Spleen (tissue), 11 donors: ENCODE measurements around the gene ZDHHC14. TPM values are rescaled to one million over a fixed set of nuclear protein-coding genes. Genes with fewer than 3 reads are reported as not detected.

ENCODE experiments used
- DNase-seq: peaks from one replicate; pipeline ENCODE4 v3.0.0-alpha.2; 2020
- H3K27ac ChIP-seq, 8 donors: fragments of 200-600 bp; sonication (generic) in 7 of 8; 1 replicate in 4 of 8; 2 replicates in 4 of 8; pipeline versions ENCODE4 v1.5.0 to v1.8.0; 2016 to 2021; ENCODE audit warnings: inconsistent platforms in 4 of 8, mild to moderate bottlenecking in 4 of 8, moderate library complexity in 1 of 8
- H3K27me3 ChIP-seq, 7 donors: fragments of 200-600 bp; sonication (generic) in 6 of 7; replicated peaks in 1 of 7; 1 replicate in 4 of 7; 2 replicates in 3 of 7; pipeline versions ENCODE4 v1.5.0 to v1.8.0; 2016 to 2021; ENCODE audit warnings: inconsistent platforms in 3 of 7, mild to moderate bottlenecking in 1 of 7
- H3K36me3 ChIP-seq, 6 donors: fragments of 200-600 bp; sonication (generic) in 5 of 6; 1 replicate in 4 of 6; 2 replicates in 2 of 6; pipeline versions ENCODE4 v1.5.0 to v1.8.0; 2016 to 2021; ENCODE audit warnings: inconsistent platforms in 2 of 6
- H3K4me1 ChIP-seq, 6 donors: fragments of 200-600 bp; sonication (generic) in 5 of 6; 1 replicate in 3 of 6; 2 replicates in 3 of 6; pipeline versions ENCODE4 v1.5.0 to v1.8.0; 2016 to 2021; ENCODE audit warnings: inconsistent platforms in 3 of 6
- H3K4me3 ChIP-seq, 8 donors: fragments of 200-600 bp; sonication (generic) in 7 of 8; 1 replicate in 4 of 8; 2 replicates in 4 of 8; pipeline versions ENCODE4 v1.5.0 to v1.8.0; 2016 to 2021; ENCODE audit warnings: inconsistent platforms in 4 of 8, mild to moderate bottlenecking in 4 of 8, moderate library complexity in 2 of 8
- H3K9me3 ChIP-seq, 8 donors: fragments of 200-600 bp; sonication (generic) in 7 of 8; 1 replicate in 4 of 8; 2 replicates in 4 of 8; pipeline versions ENCODE4 v1.5.0 to v1.8.0; 2016 to 2021; ENCODE audit warnings: inconsistent platforms in 4 of 8
- CTCF ChIP-seq, 11 experiments: fragments of 200-600 bp in 7 of 11; fragments of 450-650 bp in 4 of 11; sonication (generic) in 4 of 11; IDR thresholded peaks in 8 of 11; conservative IDR thresholded peaks in 3 of 11; 1 replicate in 7 of 11; 2 replicates in 4 of 11; pipeline versions ENCODE4 v1.4.0 to v1.8.0; 2016 to 2021; ENCODE audit warnings: antibody characterized with exemption in 11 of 11, inconsistent platforms in 4 of 11, mild to moderate bottlenecking in 1 of 11
- POLR2A ChIP-seq, 3 donors: fragments of 450-650 bp; IDR thresholded peaks; one replicate each; pipeline ENCODE4 v1.5.1; 2017; ENCODE audit warnings: antibody characterized with exemption in 3 of 3, mild to moderate bottlenecking in 1 of 3
- POLR2AphosphoS5 ChIP-seq, 3 donors: sonication (generic); formaldehyde crosslinking; IDR thresholded peaks; one replicate each; pipeline ENCODE4 v1.5.1; 2017; ENCODE audit warnings: antibody characterized with exemption in 3 of 3
- WGBS, 5 donors: extraction: QIAGEN DNeasy Blood & Tissue Kit in 3 of 5; methylation state at CpG; one replicate each; pipeline versions ENCODE4 v1.1.5 to v1.1.7; 2013 to 2018; 5-methylcytosine and 5-hydroxymethylcytosine counted together
- intact Hi-C: fragments of 100-400 bp; cut with DNase I; formaldehyde crosslinking; loops from one replicate; pipeline ENCODE4 v1.15.0; 2023; ENCODE audit warnings: low total_unique reads
- polyA plus RNA-seq, 3 donors: library from polyadenylated mRNA; stranded (reverse); fragments of 200-250 nt; gene quantifications; one replicate each; pipeline ENCODE4 v1.2.1, GENCODE V29; 2013
- total RNA-seq, 7 donors: library from RNA; depleted of rRNA in 3 of 7; stranded (reverse); fragments of >200 nt in 3 of 7; fragmentation: NEBNext Ultra II Directional in 4 of 7; extraction: Animal tissue kit (Norgen Biotek cat#: 25700) in 4 of 7; gene quantifications; one replicate each; pipeline versions ENCODE4 v1.1.0 to v1.2.1, GENCODE V29; 2016 to 2021
- donor health status: healthy with polysubstance abuse.
- donor health status: DM: no; HTN: no; CAD: no; lungs with moderate emphysema.
- donor health status: DM: no; HTN: no; CAD: no.
- donor health status: Bipolar disorder and iron deficiency.
- donor health status: healthy.
- donor health status: DM: no; HTN: no; CAD: no.
- donor health status: DM: yes; HTN: yes; CAD: no.

Gene ZDHHC14
- total and polyA plus RNA-seq, 10 donors, result 7.8 to 18.2 (median 11.7) TPM

- no peak overlapping the region for H3K27ac ChIP-seq
- H3K27me3 ChIP-seq, result no peaks in the 10 kb centered on the region
- H3K9me3 ChIP-seq, result no peaks in the 10 kb centered on the region
- TF ChIP-seq POLR2AphosphoS5 (IDR thresholded peaks at IDR 0.05) (no peak), CTCF (IDR thresholded peaks at IDR 0.05 in 8 of 11, conservative IDR thresholded peaks at IDR 0.05 in 3 of 11) (no peak), POLR2A (IDR thresholded peaks at IDR 0.05) (no peak)
- intact Hi-C loops, result no loop called here
- H3K4me1 ChIP-seq, result peaks cover 0 to 20% (median 7%) of the 10 kb centered on the region in 6 donors
- H3K36me3 ChIP-seq, result no peaks in the 10 kb centered on the region
- no peak for DNase-seq
- no peak overlapping the region for H3K4me3 ChIP-seq
- WGBS, 5 donors, result 70 to 89% (median 86%) methylated on average over 3 of the region's 3 CpGs
These were observed 52.7 kb downstream of the ZDHHC14 start for GRCh38 chr6:157433678-157434081.

- TF ChIP-seq CTCF (IDR thresholded peaks at IDR 0.05 in 8 of 11, conservative IDR thresholded peaks at IDR 0.05 in 3 of 11), result no peak
- no peak for TF ChIP-seq POLR2A (IDR thresholded peaks at IDR 0.05)
- TF ChIP-seq POLR2AphosphoS5 (IDR thresholded peaks at IDR 0.05), result peak in 1 of 3 donors; percentile 23
- H3K4me1 ChIP-seq, result peaks cover 0 to 21% (median 7%) of the 10 kb centered on the region in 6 donors
- H3K4me3 ChIP-seq, result no peak overlapping the region
- intact Hi-C loops, result no loop called here
- no peaks in the 10 kb centered on the region for H3K27me3 ChIP-seq
- H3K27ac ChIP-seq, result peak overlapping the region in 5 of 8 donors; percentile 2 to 54 (median 32)
- 68 to 79% (median 74%) methylated on average over 13 of the region's 13 CpGs for WGBS, 5 donors
- H3K36me3 ChIP-seq, result no peaks in the 10 kb centered on the region
- no peaks in the 10 kb centered on the region for H3K9me3 ChIP-seq
- no peak for DNase-seq
These were observed 53.5 kb downstream of the ZDHHC14 start for GRCh38 chr6:157434349-157435033.

GRCh38 chr6:157436219-157436943 lies 55.4 kb downstream of the ZDHHC14 start:
- peaks cover 0 to 29% (median 7%) of the 10 kb centered on the region in 6 donors for H3K4me1 ChIP-seq
- DNase-seq, result no peak
- no peak overlapping the region for H3K4me3 ChIP-seq
- intact Hi-C loops, result no loop called here
- no peaks in the 10 kb centered on the region for H3K9me3 ChIP-seq
- TF ChIP-seq CTCF (IDR thresholded peaks at IDR 0.05 in 8 of 11, conservative IDR thresholded peaks at IDR 0.05 in 3 of 11), result no peak
- no peak for TF ChIP-seq POLR2AphosphoS5 (IDR thresholded peaks at IDR 0.05)
- no peak for TF ChIP-seq POLR2A (IDR thresholded peaks at IDR 0.05)
- no peak overlapping the region for H3K27ac ChIP-seq
- no peaks in the 10 kb centered on the region for H3K36me3 ChIP-seq
- no peaks in the 10 kb centered on the region for H3K27me3 ChIP-seq
- 81 to 92% (median 86%) methylated on average over 13 of the region's 13 CpGs for WGBS, 5 donors

GRCh38 chr6:157436944-157437336 lies 56.0 kb downstream of the ZDHHC14 start:
- H3K36me3 ChIP-seq, result no peaks in the 10 kb centered on the region
- no peaks in the 10 kb centered on the region for H3K9me3 ChIP-seq
- TF ChIP-seq POLR2A (IDR thresholded peaks at IDR 0.05) (no peak), POLR2AphosphoS5 (IDR thresholded peaks at IDR 0.05) (no peak), CTCF (IDR thresholded peaks at IDR 0.05 in 8 of 11, conservative IDR thresholded peaks at IDR 0.05 in 3 of 11) (no peak)
- H3K27ac ChIP-seq, result no peak overlapping the region
- no peaks in the 10 kb centered on the region for H3K27me3 ChIP-seq
- intact Hi-C loops, result no loop called here
- peaks cover 0 to 32% (median 7%) of the 10 kb centered on the region in 6 donors for H3K4me1 ChIP-seq
- 86 to 93% (median 89%) methylated on average over 3 to 4 of the region's 4 CpGs for WGBS, 5 donors
- no peak overlapping the region for H3K4me3 ChIP-seq
- no peak for DNase-seq
